A549 treated with CpdA at 1 μM for 4 hours (cell line): ENCODE measurements around the gene TTYH2. TPM values are rescaled to one million over a fixed set of nuclear protein-coding genes. Genes with fewer than 3 reads are reported as not detected.

Experiments used
- total RNA-seq: library from RNA; stranded (reverse); fragments of 200-300 nt; extraction: Qiagen RNA extraction; gene quantifications from 5 replicates; pipeline ENCODE4 v1.2.3, GENCODE V29; 2022; ENCODE audit warnings: low read depth

Gene TTYH2, protein sequence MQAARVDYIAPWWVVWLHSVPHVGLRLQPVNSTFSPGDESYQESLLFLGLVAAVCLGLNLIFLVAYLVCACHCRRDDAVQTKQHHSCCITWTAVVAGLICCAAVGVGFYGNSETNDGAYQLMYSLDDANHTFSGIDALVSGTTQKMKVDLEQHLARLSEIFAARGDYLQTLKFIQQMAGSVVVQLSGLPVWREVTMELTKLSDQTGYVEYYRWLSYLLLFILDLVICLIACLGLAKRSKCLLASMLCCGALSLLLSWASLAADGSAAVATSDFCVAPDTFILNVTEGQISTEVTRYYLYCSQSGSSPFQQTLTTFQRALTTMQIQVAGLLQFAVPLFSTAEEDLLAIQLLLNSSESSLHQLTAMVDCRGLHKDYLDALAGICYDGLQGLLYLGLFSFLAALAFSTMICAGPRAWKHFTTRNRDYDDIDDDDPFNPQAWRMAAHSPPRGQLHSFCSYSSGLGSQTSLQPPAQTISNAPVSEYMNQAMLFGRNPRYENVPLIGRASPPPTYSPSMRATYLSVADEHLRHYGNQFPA
- total RNA-seq, result 1.6 to 2.0 TPM (median 1.9 TPM) in 5 replicates

DNA sequence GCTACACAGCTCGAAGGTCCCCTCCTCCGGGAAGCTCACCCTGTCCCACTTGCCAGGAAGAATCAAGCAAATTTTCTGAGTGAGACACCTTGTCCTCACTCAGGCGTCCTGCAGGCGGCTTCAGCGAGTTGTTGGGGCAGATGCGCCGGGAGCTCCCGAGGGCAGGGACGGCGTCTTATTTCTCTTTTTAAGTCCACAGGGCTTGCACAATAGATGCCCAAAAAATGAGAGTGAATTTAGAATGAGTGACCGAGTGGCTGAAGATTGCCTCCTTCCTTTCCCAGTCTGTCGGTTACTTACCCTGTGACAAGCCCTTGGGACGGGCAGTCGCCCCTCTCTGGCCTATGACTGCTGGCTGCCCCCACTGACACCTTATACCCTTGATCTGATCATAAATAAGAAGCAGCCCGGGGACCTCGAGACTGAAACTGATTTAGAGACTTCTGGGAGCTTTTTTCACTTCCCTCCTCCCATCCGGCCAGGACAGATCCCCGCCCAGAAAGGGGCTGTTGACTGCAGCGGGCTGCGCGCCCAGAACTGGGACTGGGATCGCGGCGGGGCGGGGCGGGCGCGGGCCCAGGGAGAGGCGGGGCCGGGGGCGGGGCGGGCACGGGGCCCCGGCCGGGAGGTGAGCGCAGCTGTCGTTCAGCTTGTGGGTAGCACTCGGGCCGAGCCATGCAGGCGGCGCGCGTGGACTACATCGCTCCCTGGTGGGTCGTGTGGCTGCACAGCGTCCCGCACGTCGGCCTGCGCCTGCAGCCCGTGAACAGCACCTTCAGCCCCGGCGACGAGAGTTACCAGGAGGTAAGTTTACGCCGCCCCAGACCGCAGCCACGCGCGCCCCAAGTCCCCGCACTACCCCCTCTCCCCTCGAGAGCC lies at the start of gene TTYH2:
Gene TTYH2 (plus strand): TSS at position 659 of the 879 bp plus-strand sequence. CDS start 17 bp downstream, at position 676.

DNA sequence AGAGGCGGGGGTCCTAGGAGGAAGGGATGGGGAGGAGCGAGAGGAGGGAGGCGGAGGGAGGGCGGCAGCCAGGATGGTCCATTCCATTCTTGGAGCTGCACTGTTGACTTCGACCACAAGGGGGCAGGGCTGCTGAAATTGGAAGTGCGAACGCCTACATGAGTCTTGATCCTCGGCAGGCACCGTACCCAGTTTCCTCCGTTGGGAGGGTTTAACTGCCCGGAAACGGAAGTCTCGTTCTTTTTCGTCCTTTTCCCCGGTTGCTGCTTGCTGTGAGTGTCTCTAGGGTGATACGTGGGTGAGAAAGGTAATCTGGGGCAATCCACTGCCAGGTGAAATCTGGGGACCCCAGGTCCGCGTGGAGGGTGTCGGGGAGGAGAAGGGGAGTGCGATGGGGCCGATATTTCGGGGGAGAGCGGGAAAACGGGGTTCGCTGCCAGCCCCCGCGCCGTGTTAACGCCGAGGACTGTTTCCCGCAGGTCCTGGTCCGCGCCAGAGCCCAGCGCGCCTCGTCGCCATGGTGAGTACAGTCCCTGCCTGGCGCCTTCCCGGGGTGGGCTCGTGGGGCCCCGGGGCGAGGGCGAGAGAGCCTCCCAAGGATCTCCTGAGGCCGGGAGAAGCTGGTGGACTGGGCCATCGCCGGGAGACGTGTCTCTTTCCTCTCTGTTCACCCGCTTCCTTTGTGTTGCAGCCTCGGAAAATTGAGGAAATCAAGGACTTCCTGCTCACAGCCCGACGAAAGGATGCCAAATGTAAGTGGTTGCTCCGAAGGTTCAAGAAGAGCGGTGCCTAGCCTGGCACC lies 9.7 kb upstream of the TTYH2 start, which contains the start of gene RPL38:
Gene RPL38 (plus strand): TSS at position 240 of the 802 bp plus-strand sequence. CDS start 278 bp downstream, at position 518.

DNA sequence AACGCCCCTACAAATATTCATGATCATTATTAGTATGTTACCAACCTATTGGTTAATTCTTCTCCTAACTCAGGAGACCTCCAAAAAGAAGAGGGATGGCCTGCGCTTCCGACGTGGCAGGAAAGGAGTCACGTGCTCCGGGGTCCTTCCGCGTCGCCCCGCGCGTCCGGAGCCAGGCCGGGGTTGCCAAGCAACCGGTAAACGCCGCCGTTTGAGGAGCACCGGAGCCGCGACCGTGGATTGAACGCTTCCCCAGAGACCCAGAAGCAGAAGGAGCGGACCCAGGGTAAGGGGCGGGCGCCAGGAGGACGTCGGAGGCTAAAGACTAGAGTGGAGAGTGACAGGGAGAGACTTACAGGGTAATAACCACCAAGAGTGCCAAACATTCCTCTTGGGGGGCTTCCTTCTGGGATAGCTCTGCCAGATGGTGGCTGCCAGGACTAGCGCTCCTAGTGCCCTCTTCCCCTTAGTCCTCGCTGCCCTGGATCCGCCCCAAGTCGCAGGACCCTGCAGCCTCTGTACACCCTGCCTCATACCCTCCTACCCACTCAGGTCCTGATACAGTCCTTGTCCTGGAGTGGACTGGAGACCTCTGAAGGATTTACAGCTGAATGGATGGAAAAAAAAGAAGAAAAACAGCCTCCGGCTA lies 60.8 kb downstream of the TTYH2 start, which contains the start of gene DNAI2:
Gene DNAI2 (plus strand): TSS at position 175 of the 649 bp plus-strand sequence. CDS start 7,584 bp downstream, outside the sequence.

Other genes starting within 250 kb of the TTYH2 start
- gene RPL38, start 9.9 kb upstream of the TTYH2 start, total RNA-seq, result 2,654 to 3,300 TPM (median 2,879 TPM) in 5 replicates
- gene DNAI2, start 60.7 kb downstream of the TTYH2 start, total RNA-seq, result 0.06 TPM in 1 of 5 replicates, not detected in the others
- 0.01 to 0.05 TPM in 2 of 5 replicates, not detected in the others for gene KIF19, start 112.7 kb downstream of the TTYH2 start, total RNA-seq
- not detected in 5 replicates for gene BTBD17, start 148.3 kb downstream of the TTYH2 start, total RNA-seq
- 0.03 TPM in 1 of 5 replicates, not detected in the others for gene GPR142, start 153.9 kb downstream of the TTYH2 start, total RNA-seq
- 56.4 to 90.7 TPM (median 82.3 TPM) in 5 replicates for gene GPRC5C, start 218.5 kb downstream of the TTYH2 start, total RNA-seq